ENCODE measurements around the gene NOS3.

Gene NOS3

DNA sequence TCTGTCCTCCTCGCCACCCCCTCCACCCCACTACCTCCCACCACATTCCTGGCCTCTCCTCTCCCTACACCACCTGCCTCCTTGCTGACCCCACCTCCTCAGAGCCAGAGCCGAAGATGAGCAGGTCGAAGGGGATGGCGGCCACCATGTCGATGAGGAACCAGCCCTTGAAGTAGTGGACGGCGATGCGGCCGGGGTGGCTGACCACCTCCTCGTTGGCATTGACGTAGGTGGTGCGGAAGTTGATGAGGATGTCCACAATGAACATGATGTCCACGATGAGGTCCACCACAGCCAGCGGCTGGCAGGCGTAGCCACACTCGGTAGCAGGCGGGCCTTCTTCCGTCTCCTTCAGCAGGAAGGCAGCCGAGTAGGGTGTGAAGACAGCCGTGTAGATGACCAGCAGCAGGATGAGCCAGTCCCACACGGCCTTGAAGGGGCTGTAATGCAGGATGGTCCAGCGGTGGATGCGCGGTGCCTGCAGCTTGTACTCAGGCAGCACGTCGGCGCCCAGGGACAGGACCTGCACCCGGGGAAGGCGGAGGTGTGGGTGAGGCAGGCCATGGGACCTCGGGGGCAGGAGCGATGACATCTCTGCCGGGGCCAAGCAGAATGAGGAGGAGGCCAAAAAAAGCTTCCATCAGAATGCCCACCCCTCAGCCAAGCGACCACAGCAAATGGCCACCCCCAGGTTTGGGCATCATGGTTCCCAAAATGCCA, 38.3 kb upstream of the NOS3 start:
- DNase-seq: no peak

DNA sequence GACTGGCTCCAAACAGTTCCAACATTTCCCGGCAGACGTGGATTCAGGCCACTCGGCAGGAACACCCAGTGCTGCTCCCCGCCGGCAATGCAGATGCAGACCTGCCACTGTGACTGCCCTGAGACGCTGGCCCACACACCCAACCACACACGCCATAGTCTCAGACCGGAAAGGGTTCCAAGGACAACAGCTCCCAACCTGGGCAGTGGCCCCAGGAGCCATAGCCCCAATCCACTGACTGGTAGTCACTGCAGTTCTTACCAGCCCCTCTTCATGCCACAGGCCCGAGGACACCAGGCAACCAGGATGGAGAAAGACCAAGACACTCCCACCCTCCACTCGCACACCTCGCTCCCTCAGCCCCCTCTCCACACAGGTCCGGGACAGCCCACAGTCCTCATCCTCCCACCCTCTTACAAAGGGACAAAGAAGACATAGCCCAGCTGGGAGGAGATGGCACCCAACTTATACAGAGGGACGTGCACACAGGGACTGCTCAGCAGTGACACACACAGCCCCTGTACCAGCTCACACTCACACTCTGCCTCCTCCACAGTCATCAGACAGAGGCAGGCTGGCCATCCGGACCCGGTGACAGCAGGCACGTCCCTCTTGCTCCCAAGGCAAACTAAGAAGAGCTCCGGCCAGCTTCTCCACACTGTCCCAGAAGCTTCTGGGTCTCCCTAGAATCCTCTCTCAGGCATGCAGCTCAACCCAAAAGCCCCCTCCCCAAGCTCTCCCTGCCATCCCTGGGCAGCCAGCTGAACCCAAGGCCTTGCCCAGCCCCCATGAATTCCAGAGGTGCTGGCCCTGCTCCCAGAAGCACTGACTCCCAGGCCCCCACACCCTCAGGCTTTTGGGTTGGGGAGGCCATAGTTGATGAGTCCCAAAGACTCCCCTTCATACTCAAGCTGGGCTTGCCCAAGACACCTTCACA, 37.5 kb upstream of the NOS3 start:
- DNase-seq: no peak

DNA sequence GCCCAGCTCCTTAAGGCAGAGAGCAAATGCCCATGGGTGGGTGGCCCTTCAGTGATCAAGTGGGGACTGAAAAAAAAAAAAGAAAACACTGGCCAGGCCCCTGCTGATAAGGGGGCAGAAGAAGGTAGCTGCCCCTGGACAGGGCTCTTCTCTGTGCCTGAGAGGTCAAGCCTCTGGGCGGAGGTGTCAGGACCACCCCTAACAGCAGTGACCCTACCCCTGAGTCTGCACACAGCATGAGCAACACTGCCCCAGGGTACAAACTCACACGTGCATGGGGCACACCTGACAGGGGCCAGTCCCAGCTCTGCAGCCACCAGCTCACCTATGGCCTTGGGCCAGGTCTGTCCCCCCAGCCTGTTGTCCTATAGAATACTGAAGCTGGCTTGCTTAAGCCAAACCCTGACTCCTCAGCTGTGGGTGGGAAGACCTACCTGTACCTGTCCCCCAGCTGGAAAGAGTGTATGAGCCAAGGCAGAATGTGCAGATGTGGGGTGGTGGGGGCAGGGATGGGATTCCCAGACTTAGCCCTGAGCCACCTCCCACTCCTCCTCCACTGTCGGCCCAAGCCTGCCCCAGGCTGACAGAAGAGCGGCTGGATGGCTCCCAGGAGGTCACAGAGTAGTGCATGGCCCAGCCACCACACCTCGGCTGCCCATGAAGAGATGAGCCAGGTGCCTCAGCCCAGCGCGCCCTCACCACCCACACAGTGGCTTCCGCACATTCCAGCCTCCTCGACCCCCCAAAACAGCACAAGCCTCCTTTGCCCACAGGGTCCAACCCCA, 36.4 kb upstream of the NOS3 start:
- no peak for DNase-seq

GRCh38 chr7:150954986-150955518, 35.8 kb upstream of the NOS3 start:
- DNase-seq: no peak

DNA sequence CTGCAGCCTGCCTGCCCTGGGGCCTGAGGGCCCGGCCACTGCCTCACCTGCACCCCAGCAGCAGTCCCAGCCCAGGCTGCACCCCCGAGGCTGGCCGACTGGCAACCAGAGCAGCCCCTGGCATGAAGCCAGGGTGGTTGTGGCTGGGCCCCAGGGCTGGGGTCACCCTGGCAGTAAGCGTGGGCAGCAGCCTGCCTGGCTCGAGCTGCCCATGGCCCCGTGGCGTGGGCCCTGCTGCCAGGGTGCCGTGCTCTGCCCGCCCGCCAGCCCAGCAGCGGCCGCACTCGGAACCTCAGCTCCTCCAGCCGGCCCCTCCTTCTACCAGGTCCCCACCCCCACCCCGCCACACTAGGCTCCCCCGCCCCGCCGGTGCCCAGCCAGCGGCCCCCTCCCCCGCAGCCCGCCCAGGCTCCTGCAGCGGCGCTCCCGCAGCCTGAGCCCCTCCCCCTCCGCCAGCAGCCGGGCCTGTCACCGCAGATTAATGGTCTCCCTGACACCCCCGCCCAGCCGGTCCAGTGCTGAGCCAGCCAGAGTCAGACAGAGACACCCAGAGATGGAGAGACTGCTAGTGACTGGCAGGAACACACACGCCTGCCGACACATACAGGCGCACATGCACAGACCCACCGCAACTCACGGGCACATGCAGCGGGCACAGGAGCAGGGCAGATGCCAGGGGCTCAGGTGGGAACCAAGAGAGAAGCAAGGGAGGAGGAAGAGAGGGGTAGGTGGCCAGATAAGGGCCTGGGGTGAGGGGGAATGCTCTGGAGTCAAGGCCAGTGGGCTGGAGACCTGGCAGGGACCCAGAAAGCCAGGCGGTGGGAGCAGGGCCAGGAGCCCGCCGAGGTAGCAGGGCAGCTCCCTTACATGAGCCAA, 35.1 kb upstream of the NOS3 start:
- DNase-seq: peak in 12 of 14 donors; percentile 9 to 73 (median 59)

DNA sequence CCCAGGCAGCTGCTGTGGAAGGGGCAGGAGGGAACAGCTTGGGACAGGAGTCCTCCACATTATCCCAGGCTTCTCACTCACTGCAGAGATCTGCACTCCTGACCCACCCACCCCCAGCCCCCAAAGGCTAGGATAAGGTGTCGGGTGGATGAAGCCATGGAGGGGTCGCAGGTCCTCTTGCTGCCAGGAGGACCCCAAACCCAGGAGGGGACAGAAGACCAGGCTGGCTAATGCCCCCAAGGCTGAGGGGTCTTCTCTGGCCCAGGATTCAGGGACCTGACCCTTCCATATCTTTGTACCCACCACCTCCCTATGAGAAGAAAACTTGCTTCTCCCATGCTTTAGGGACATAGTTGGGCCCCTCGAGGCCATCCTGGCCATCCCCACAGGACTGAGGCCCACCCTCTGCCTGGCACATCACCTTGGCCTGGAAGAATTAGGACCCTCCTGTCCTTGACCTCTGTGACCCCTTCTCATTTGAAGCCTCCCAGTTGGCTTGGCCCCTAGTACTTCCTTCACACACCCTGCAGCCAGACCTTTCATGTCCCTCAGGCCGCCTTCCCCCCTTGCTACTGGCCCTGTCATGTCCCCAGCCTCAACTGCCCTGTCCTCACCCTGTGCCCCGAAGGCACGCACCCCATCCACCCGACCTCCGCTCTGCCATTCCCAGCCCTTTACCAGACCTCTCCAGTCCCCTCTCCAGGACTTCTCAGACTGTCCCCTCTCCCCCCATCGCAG, 34.3 kb upstream of the NOS3 start:
- no peak for DNase-seq

- DNase-seq: no peak
Observed at GRCh38 chr7:150957133-150958020, 33.4 kb upstream of the NOS3 start.

GRCh38 chr7:150958062-150958552, 32.7 kb upstream of the NOS3 start:
- DNase-seq: no peak

- no peak for DNase-seq
Observed at GRCh38 chr7:150958597-150958996, 32.2 kb upstream of the NOS3 start.

DNA sequence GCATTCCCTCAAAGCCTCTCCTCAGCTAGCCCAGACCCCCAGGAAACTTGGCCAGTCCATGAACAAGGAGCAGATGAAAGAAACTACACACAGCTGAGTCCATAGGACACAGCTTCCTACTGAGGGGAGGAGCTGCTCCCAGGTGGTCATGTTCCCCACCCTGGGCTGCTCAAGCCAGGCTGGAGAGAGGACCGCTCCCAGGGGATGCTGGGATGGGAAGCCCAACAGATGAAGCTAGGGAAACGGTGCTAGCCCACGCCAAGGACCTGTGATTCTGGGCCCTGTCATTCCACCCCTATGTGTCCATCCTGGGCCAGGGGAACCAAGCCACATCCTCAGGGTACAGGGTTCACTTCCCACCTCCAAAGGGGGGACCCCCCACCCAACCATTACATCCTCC, 31.7 kb upstream of the NOS3 start:
- no peak for DNase-seq

- DNase-seq: no peak
Observed at GRCh38 chr7:150959739-150960734, 30.8 kb upstream of the NOS3 start.

- DNase-seq: no peak
Observed at GRCh38 chr7:150961510-150962289, 29.1 kb upstream of the NOS3 start.

- DNase-seq: no peak
Observed at GRCh38 chr7:150962290-150962552, 28.6 kb upstream of the NOS3 start.

GRCh38 chr7:150962553-150963399, 28.0 kb upstream of the NOS3 start:
- peak in 9 of 14 donors; percentile 9 to 70 (median 41) for DNase-seq

- peak in 1 of 14 donors; percentile 66 for DNase-seq
Observed at GRCh38 chr7:150963707-150964559, 26.9 kb upstream of the NOS3 start.
